Stomach (tissue), 9 donors: ENCODE data around the gene RXRA. TPM values are rescaled to one million over a fixed set of nuclear protein-coding genes. Genes with fewer than 3 reads are reported as not detected.

ENCODE experiments used
- DNase-seq, 2 donors: peaks; one replicate each; pipeline versions ENCODE4 v3.0.0 to v3.0.0-alpha.2; 2013 to 2019
- H3K27ac ChIP-seq, 5 donors: fragments of 200-600 bp in 4 of 5; sonication (generic) in 4 of 5; one replicate each; pipeline ENCODE4 v1.5.1; 2013 to 2019; ENCODE audit warnings: mild to moderate bottlenecking in 1 of 5, moderate library complexity in 1 of 5
- H3K27me3 ChIP-seq, 3 donors: fragments of 200-600 bp; sonication (generic); one replicate each; pipeline ENCODE4 v1.5.1; 2017 to 2019; ENCODE audit warnings: mixed run types in 1 of 3
- H3K36me3 ChIP-seq, 4 donors: fragments of 200-600 bp; sonication (generic); 1 replicate in 3 of 4; 2 replicates in 1 of 4; pipeline ENCODE4 v1.5.1; 2016 to 2019
- H3K4me1 ChIP-seq, 4 donors: fragments of 200-600 bp; sonication (generic); one replicate each; pipeline ENCODE4 v1.5.1; 2016 to 2019
- H3K4me3 ChIP-seq, 4 donors: fragments of 200-600 bp; sonication (generic) in 3 of 4; one replicate each; pipeline ENCODE4 v1.5.1; 2016 to 2019; ENCODE audit warnings: mild to moderate bottlenecking in 1 of 4
- H3K9me3 ChIP-seq, 4 donors: fragments of 200-600 bp; sonication (generic); one replicate each; pipeline ENCODE4 v1.5.1; 2016 to 2019
- EP300 ChIP-seq: sonication (generic); formaldehyde crosslinking; IDR thresholded peaks from one replicate; pipeline ENCODE4 v1.6.1; 2017; ENCODE audit warnings: antibody characterized with exemption
- POLR2A ChIP-seq, 4 donors: fragments of 450-650 bp; IDR thresholded peaks; one replicate each; pipeline ENCODE4 v1.6.1; 2016; ENCODE audit warnings: antibody characterized with exemption in 4 of 4, control low read depth in 2 of 4, mild to moderate bottlenecking in 1 of 4, moderate library complexity in 1 of 4
- POLR2AphosphoS5 ChIP-seq, 3 donors: sonication (generic); formaldehyde crosslinking; IDR thresholded peaks; one replicate each; pipeline ENCODE4 v1.6.1; 2016; ENCODE audit warnings: antibody characterized with exemption in 3 of 3
- WGBS, 5 donors: extraction: QIAGEN DNeasy Blood & Tissue Kit in 3 of 5; methylation state at CpG; one replicate each; pipeline versions ENCODE4 v1.1.5 to v1.1.7; 2013 to 2018; 5-methylcytosine and 5-hydroxymethylcytosine counted together
- intact Hi-C: fragments of 100-400 bp; cut with DNase I; formaldehyde crosslinking; loops from one replicate; pipeline ENCODE4 v1.15.1; 2023; ENCODE audit warnings: low total_unique reads
- polyA plus RNA-seq, 3 donors: library from polyadenylated mRNA; stranded (reverse); fragments of 200-250 nt; gene quantifications; one replicate each; pipeline ENCODE4 v1.2.3, GENCODE V29; 2013
- total RNA-seq, 5 donors: library from RNA; depleted of rRNA; stranded (reverse); fragments of >200 nt; gene quantifications; one replicate each; pipeline versions ENCODE4 v1.1.0 to v1.2.3, GENCODE V29; 2014 to 2016
- TF ChIP-seq, protein P1 (sequence below), 7 experiments: fragments of 450-650 bp in 4 of 7; fragments of 200-600 bp in 3 of 7; sonication (generic) in 3 of 7; IDR thresholded peaks; one replicate each; pipeline ENCODE4 v1.5.1; 2016 to 2019; ENCODE audit warnings: antibody characterized with exemption in 7 of 7, control low read depth in 2 of 7, mild to moderate bottlenecking in 1 of 7
- donor health status: healthy with polysubstance abuse.
- donor health status: Bipolar disorder and iron deficiency.
- donor health status: healthy.

The RXRA gene
- total and polyA plus RNA-seq, 8 donors = 14.0 to 68.4 (median 29.3) TPM

DNA sequence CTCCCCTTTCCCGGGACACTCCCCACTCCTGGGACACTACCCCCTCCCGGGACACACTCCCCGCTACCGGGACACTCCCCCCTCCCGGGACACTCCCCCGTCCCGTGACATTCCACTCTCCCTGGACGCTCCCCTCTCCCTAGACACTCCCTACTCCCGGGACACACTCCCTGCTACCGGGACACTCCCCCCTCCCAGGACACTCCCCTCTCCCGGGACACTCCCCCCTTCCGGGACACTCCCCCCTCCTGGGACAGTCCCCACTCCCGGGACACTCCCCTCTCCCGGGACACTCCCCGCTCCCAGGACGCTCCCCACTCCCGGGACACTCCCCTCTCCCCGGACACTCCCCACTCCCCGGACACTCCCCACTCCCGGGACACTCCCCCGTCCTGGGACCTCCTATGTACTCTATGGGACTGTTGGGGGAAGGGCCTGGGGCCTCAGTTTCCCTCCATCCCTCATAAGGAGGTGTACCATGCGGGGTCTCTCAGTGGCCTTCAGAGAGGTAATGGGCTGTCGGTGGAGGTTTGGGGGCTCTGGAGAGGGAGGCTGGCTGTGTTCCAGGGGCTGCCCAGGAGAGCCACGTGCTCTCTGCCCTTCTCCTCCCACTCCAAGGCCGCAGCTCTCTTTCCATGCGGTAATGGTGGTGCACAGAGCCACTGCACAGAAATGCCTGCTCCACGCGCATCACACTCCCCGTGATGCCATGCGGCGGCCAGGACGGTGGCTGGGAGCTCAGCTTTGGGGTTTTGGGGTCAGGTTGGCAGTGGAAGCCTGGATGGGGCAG is 96.2 kb downstream of the RXRA start:
- WGBS, 5 donors = 34 to 55% (median 38%) methylated on average over 24 to 32 of the region's 32 CpGs
- TF ChIP-seq EP300 (no peak), POLR2AphosphoS5 (IDR thresholded peaks at IDR 0.05) (no peak)
- Histone ChIP-seq H3K36me3 (peaks cover 24 to 91% (median 89%) of the 10 kb centered on the region in 4 donors), H3K4me3 (no peak overlapping the region), H3K9me3 (no peaks in the 10 kb centered on the region), H3K27me3 (no peaks in the 10 kb centered on the region), H3K27ac (peak overlapping the region; percentile 30 to 66 (median 49)), H3K4me1 (peaks cover 21 to 79% (median 44%) of the 10 kb centered on the region in 4 donors)
- intact Hi-C loops = no loop called here
- DNase-seq = peak; percentile 83 to 84

DNA sequence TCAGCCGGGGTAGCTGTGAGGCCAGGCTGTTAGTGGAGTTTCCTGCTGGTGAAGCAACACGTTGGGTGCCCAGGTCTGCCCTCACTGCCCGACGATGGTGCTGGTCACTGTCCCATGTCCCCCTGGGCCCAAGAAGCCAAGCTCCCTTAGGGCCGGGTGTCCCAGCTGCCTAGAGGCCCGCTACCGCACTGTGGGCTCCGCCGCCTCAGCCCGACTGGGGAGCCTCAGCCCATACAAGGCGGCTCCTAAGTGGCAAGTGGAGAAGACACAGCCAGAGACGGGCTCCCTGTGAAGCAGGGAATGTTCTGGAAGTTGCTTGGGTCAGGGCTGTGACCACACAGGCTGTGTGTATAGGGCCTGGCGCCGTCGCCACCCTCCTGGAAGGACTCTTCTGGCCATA is 96.9 kb downstream of the RXRA start:
- TF ChIP-seq, protein P1, sequence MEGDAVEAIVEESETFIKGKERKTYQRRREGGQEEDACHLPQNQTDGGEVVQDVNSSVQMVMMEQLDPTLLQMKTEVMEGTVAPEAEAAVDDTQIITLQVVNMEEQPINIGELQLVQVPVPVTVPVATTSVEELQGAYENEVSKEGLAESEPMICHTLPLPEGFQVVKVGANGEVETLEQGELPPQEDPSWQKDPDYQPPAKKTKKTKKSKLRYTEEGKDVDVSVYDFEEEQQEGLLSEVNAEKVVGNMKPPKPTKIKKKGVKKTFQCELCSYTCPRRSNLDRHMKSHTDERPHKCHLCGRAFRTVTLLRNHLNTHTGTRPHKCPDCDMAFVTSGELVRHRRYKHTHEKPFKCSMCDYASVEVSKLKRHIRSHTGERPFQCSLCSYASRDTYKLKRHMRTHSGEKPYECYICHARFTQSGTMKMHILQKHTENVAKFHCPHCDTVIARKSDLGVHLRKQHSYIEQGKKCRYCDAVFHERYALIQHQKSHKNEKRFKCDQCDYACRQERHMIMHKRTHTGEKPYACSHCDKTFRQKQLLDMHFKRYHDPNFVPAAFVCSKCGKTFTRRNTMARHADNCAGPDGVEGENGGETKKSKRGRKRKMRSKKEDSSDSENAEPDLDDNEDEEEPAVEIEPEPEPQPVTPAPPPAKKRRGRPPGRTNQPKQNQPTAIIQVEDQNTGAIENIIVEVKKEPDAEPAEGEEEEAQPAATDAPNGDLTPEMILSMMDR (IDR thresholded peaks at IDR 0.05) = no peak
- TF ChIP-seq POLR2AphosphoS5 (IDR thresholded peaks at IDR 0.05) (no peak), EP300 (no peak), POLR2A (IDR thresholded peaks at IDR 0.05) (no peak)
- DNase-seq = no peak
- Histone ChIP-seq H3K9me3 (no peaks in the 10 kb centered on the region), H3K4me3 (no peak overlapping the region), H3K27me3 (no peaks in the 10 kb centered on the region), H3K4me1 (peaks cover 21 to 72% (median 40%) of the 10 kb centered on the region in 4 donors), H3K36me3 (peaks cover 18 to 90% (median 82%) of the 10 kb centered on the region in 4 donors), H3K27ac (peak overlapping the region; percentile 30 to 66 (median 49))
- intact Hi-C loops = no loop called here
- WGBS, 5 donors = 73 to 94% (median 86%) methylated on average over 4 to 15 of the region's 15 CpGs; no CpG with 5 or more reads in 1 of the 5 donors

DNA sequence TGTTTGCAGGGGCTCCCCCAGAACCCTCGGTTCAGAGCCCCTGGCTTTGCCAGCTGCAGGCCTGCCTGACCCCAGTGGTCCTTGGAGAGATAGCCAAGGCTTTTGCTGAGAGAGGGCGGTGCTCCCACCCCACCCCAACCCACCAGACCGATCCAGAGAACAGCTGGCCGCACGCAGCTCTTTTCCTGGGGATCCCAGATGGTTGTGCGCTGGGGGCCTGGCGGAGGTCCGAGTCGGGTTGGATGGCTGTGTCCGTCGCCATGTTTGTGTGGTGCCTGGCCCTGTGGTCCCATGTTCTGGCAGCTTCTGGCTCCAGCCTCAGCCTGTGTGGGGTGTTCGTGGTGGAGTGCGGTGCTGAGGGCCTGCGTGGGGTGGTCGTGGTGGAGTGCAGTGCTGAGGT is 97.5 kb downstream of the RXRA start:
- Histone ChIP-seq H3K4me1 (peaks cover 15 to 66% (median 37%) of the 10 kb centered on the region in 4 donors), H3K9me3 (no peaks in the 10 kb centered on the region), H3K27ac (peak overlapping the region in 2 of 5 donors; percentile 66), H3K27me3 (no peaks in the 10 kb centered on the region), H3K36me3 (peaks cover 14 to 89% (median 80%) of the 10 kb centered on the region in 4 donors), H3K4me3 (no peak overlapping the region)
- 76 to 93% (median 86%) methylated on average over 12 to 15 of the region's 15 CpGs for WGBS, 5 donors
- no peak for DNase-seq
- TF ChIP-seq, protein P1 (IDR thresholded peaks at IDR 0.05) = no peak
- no peak for TF ChIP-seq POLR2AphosphoS5 (IDR thresholded peaks at IDR 0.05)
- no peak for TF ChIP-seq POLR2A (IDR thresholded peaks at IDR 0.05)
- no peak for TF ChIP-seq EP300
- intact Hi-C loops = no loop called here

DNA sequence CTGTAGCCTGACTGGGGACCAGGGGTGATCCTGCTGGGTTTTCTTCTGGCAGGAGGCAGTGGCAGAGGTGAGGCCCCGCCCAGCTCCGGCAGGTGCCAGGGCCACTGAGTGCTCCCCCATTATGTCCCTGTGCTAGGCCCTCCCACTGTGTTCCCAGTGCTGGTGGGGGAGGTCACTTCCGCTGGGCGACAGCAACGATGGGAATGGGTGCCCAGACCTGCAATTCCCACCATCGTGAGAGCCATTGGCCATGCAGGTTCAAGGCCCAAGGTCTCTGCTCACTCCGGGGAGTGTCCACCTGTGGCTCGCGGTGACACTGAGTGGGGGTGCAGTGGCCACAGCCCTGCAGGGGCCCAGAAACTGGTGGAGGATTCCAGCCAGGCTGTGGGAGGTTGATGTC is 98.6 kb downstream of the RXRA start:
- peaks cover 15 to 55% (median 32%) of the 10 kb centered on the region in 4 donors for H3K4me1 ChIP-seq
- DNase-seq = no peak
- H3K27me3 ChIP-seq = no peaks in the 10 kb centered on the region
- H3K9me3 ChIP-seq = no peaks in the 10 kb centered on the region
- TF ChIP-seq EP300 (no peak), POLR2A (IDR thresholded peaks at IDR 0.05) (no peak), POLR2AphosphoS5 (IDR thresholded peaks at IDR 0.05) (no peak)
- TF ChIP-seq, protein P1 (IDR thresholded peaks at IDR 0.05) = no peak
- H3K4me3 ChIP-seq = no peak overlapping the region
- H3K36me3 ChIP-seq = peaks cover 19 to 89% (median 80%) of the 10 kb centered on the region in 4 donors
- WGBS, 5 donors = 59 to 81% (median 79%) methylated on average over 8 to 9 of the region's 9 CpGs
- intact Hi-C loops = no loop called here
- no peak overlapping the region for H3K27ac ChIP-seq
